Measurements from ENCODE around the gene NRCAM.

NRCAM gene

GRCh38 chr7:108430664-108431063, 25.6 kb downstream of the NRCAM start (continued):
- no peak for TF ChIP-seq ZNF112 (tag by site-specific recombination; IDR thresholded peaks at IDR 0.05)
- no peak for TF ChIP-seq EGR2 (tag by site-specific recombination; IDR thresholded peaks at IDR 0.05; ENCODE audit: low read depth)

- Histone ChIP-seq H3K36me3 (ENCODE audit: control insufficient read depth in 2 of 2, insufficient read depth in 1 of 2, low read length in 2 of 2) (no peaks in the 10 kb centered on the region), H3K27ac (ENCODE audit: extremely low read depth, low read depth, low read length) (no peak overlapping the region), H3K4me3 (ENCODE audit: low read depth, low read length) (no peak overlapping the region), H3K4me1 (ENCODE audit: control insufficient read depth, insufficient read depth, low read length) (no peaks in the 10 kb centered on the region), H3K9me3 (ENCODE audit: control insufficient read depth, insufficient read depth, low read depth, low read length) (no peaks in the 10 kb centered on the region)
- CTCF ChIA-PET, result no interaction called here
- POLR2A ChIA-PET, result no interaction called here
- TF ChIP-seq PRDM6 (tag by site-specific recombination; IDR thresholded peaks at IDR 0.05) (peak; percentile 46; the same call in 1 of the 2 replicates), EGR2 (tag by site-specific recombination; IDR thresholded peaks at IDR 0.05; ENCODE audit: low read depth) (no peak)
Measured at GRCh38 chr7:108427766-108428165, 28.5 kb downstream of the NRCAM start.

GRCh38 chr7:108425714-108426275, 30.4 kb downstream of the NRCAM start:
- no peaks in the 10 kb centered on the region for H3K36me3 ChIP-seq (ENCODE audit: control insufficient read depth in 2 of 2, insufficient read depth in 1 of 2, low read length in 2 of 2)
- ChIA-PET POLR2A (no interaction called here), CTCF (interaction anchor here (1.0 kb wide), 1 partner anchor 34 kb away, joined by 5 read pairs; no protein-coding TSS in a partner anchor)
- H3K9me3 ChIP-seq (ENCODE audit: control insufficient read depth, insufficient read depth, low read depth, low read length), result no peaks in the 10 kb centered on the region
- TF ChIP-seq KLF17 (tag by site-specific recombination; IDR thresholded peaks at IDR 0.05) (no peak), ZNF704 (tag by site-specific recombination; IDR thresholded peaks at IDR 0.05) (no peak), ZNF26 (tag by site-specific recombination; IDR thresholded peaks at IDR 0.05) (no peak), ZSCAN18 (tag by site-specific recombination; IDR thresholded peaks at IDR 0.05) (no peak), ZNF548 (tag by site-specific recombination; IDR thresholded peaks at IDR 0.05) (no peak), ZNF707 (tag by site-specific recombination; IDR thresholded peaks at IDR 0.05) (no peak), ZNF175 (tag by site-specific recombination; IDR thresholded peaks at IDR 0.05) (no peak), BCL11B (tag by site-specific recombination; IDR thresholded peaks at IDR 0.05; ENCODE audit: low read depth) (no peak), ZNF626 (tag by site-specific recombination; IDR thresholded peaks at IDR 0.05) (no peak)
- H3K4me1 ChIP-seq (ENCODE audit: control insufficient read depth, insufficient read depth, low read length), result peaks cover 13% of the 10 kb centered on the region
- H3K4me3 ChIP-seq (ENCODE audit: low read depth, low read length), result no peak overlapping the region
- no peak overlapping the region for H3K27ac ChIP-seq (ENCODE audit: extremely low read depth, low read depth, low read length)

GRCh38 chr7:108424013-108424412, 32.2 kb downstream of the NRCAM start:
- Histone ChIP-seq H3K9me3 (ENCODE audit: control insufficient read depth, insufficient read depth, low read depth, low read length) (no peaks in the 10 kb centered on the region), H3K4me3 (ENCODE audit: low read depth, low read length) (no peak overlapping the region), H3K27ac (ENCODE audit: extremely low read depth, low read depth, low read length) (no peak overlapping the region), H3K36me3 (ENCODE audit: control insufficient read depth in 2 of 2, insufficient read depth in 1 of 2, low read length in 2 of 2) (no peaks in the 10 kb centered on the region), H3K4me1 (ENCODE audit: control insufficient read depth, insufficient read depth, low read length) (peaks cover 28% of the 10 kb centered on the region)
- TF ChIP-seq ZNF555 (tag by site-specific recombination; conservative IDR thresholded peaks at IDR 0.05) (no peak), ZNF707 (tag by site-specific recombination; IDR thresholded peaks at IDR 0.05) (peak; percentile 71)
- ChIA-PET CTCF (interaction anchor here (0.8 kb wide), 1 partner anchor 30 kb away, joined by 3 read pairs; no protein-coding TSS in a partner anchor), POLR2A (no interaction called here)
